Loucy (cell line): ENCODE data around the gene CRADD.

ENCODE experiments used
- CTCF ChIP-seq: fragments of 200-600 bp; sonication (generic); conservative IDR thresholded peaks from 2 replicates; pipeline ENCODE4 v1.5.1; 2014; ENCODE audit warnings: mild to moderate bottlenecking, antibody characterized with exemption, low read length
- EZH2phosphoT487 ChIP-seq: fragments of 200-600 bp; IDR thresholded peaks from 2 replicates; pipeline ENCODE4 v1.6.1; 2018; ENCODE audit warnings: antibody characterized with exemption, mild to moderate bottlenecking, moderate library complexity, borderline replicate concordance

- no peak for TF ChIP-seq CTCF
- no peak for TF ChIP-seq EZH2phosphoT487
Measured at GRCh38 chr12:93804392-93805179, 127.4 kb downstream of the CRADD start.
